WTC11 (cell line): ENCODE measurements around the gene DNAJB5.

Source experiments
- AFF4 ChIP-seq: sonication (generic); formaldehyde crosslinking; IDR thresholded peaks from 2 replicates; pipeline ENCODE4 v1.8.1; 2023; ENCODE audit warnings: mild to moderate bottlenecking, missing genetic modification reagents, borderline replicate concordance
- ATF1 ChIP-seq: sonication (generic); formaldehyde crosslinking; IDR thresholded peaks from 2 replicates; pipeline ENCODE4 v1.8.1; 2023; ENCODE audit warnings: mild to moderate bottlenecking, moderate library complexity, missing genetic modification reagents
- ATF3 ChIP-seq: sonication (generic); formaldehyde crosslinking; conservative IDR thresholded peaks from 2 replicates; pipeline ENCODE4 v1.8.1; 2022; ENCODE audit warnings: mild to moderate bottlenecking, missing genetic modification reagents
- CREB1 ChIP-seq: sonication (generic); formaldehyde crosslinking; IDR thresholded peaks from 2 replicates; pipeline ENCODE4 v1.8.0; 2023; ENCODE audit warnings: mild to moderate bottlenecking, missing genetic modification reagents
- CTCF ChIP-seq: fragments of 200-600 bp; IDR thresholded peaks from 2 replicates; pipeline ENCODE4 v1.8.0; 2022; ENCODE audit warnings: antibody characterized with exemption
- ELF4 ChIP-seq: sonication (generic); formaldehyde crosslinking; IDR thresholded peaks from 2 replicates; pipeline ENCODE4 v1.8.1; 2022; ENCODE audit warnings: low read depth, mild to moderate bottlenecking, moderate library complexity, missing genetic modification reagents
- FOXK1 ChIP-seq: sonication (generic); formaldehyde crosslinking; IDR thresholded peaks from 2 replicates; pipeline ENCODE4 v1.8.0; 2022; ENCODE audit warnings: mild to moderate bottlenecking, moderate library complexity, missing genetic modification reagents
- HMGA2 ChIP-seq: fragments of 250-450 bp; sonication (Bioruptor Pico); IDR thresholded peaks from 2 replicates; pipeline ENCODE4 v1.4.0; 2021; ENCODE audit warnings: mild to moderate bottlenecking, moderate library complexity
- IRF1 ChIP-seq: sonication (generic); formaldehyde crosslinking; IDR thresholded peaks from 2 replicates; pipeline ENCODE4 v1.8.0; 2023; ENCODE audit warnings: missing genetic modification reagents
- MAX ChIP-seq: sonication (generic); formaldehyde crosslinking; IDR thresholded peaks from 2 replicates; pipeline ENCODE4 v1.8.0; 2022; ENCODE audit warnings: mild to moderate bottlenecking, missing genetic modification reagents
- USF2 ChIP-seq: sonication (generic); formaldehyde crosslinking; IDR thresholded peaks from 2 replicates; pipeline ENCODE4 v1.8.1; 2023; ENCODE audit warnings: mild to moderate bottlenecking, missing genetic modification reagents, moderate library complexity
- ZNF416 ChIP-seq: fragments of 250-450 bp; sonication (Bioruptor Pico); IDR thresholded peaks from 2 replicates; pipeline ENCODE4 v1.9.0; 2021; ENCODE audit warnings: mild to moderate bottlenecking, inconsistent platforms
- ZNF423 ChIP-seq: fragments of 250-450 bp; sonication (Bioruptor Pico); IDR thresholded peaks from 2 replicates; pipeline ENCODE4 v2.1.2; 2022; ENCODE audit warnings: mild to moderate bottlenecking, moderate library complexity
- ZSCAN18 ChIP-seq: fragments of 250-450 bp; sonication (Bioruptor Pico); IDR thresholded peaks from 2 replicates; pipeline ENCODE4 v2.1.2; 2022; ENCODE audit warnings: mild to moderate bottlenecking, moderate library complexity

GRCh38 chr9:34954225-34954624 is 35.3 kb upstream of the DNAJB5 start:
- TF ChIP-seq AFF4 (CRISPR knock-in tag) = no peak
- TF ChIP-seq CTCF = no peak
- TF ChIP-seq ATF1 (CRISPR knock-in tag) = no peak
- no peak for TF ChIP-seq IRF1 (CRISPR knock-in tag)
- TF ChIP-seq ZNF416 (CRISPR knock-in tag) = no peak
- no peak for TF ChIP-seq HMGA2
- TF ChIP-seq USF2 (CRISPR knock-in tag) = no peak
- no peak for TF ChIP-seq ZNF423 (CRISPR knock-in tag)
- TF ChIP-seq ZSCAN18 (CRISPR knock-in tag) = no peak
- no peak for TF ChIP-seq CREB1
- no peak for TF ChIP-seq ELF4 (CRISPR knock-in tag)
- TF ChIP-seq FOXK1 (CRISPR knock-in tag) = no peak
- TF ChIP-seq MAX = no peak
- TF ChIP-seq ATF3 = no peak
